Measurements from ENCODE around the gene ANKRD13A. TPM values are rescaled to one million over a fixed set of nuclear protein-coding genes. Genes with fewer than 3 reads are reported as not detected.

ANKRD13A gene
- total and polyA plus RNA-seq, 2 experiments from 2014 or later: 5.7 to 25.6 TPM

GRCh38 chr12:110068654-110069053 is 69.4 kb downstream of the ANKRD13A start (continued):
- TF ChIP-seq EZH2phosphoT487 (IDR thresholded peaks at IDR 0.05; ENCODE audit: unreplicated experiment) (no peak), STAT1 (IDR thresholded peaks at IDR 0.05; ENCODE audit: unreplicated experiment) (no peak), JUNB (IDR thresholded peaks at IDR 0.05; ENCODE audit: unreplicated experiment) (no peak)

GRCh38 chr12:110071504-110071903 is 72.3 kb downstream of the ANKRD13A start:
- 0 out of 2 replicates have a peak, but pooled peaks cover 7% of the 10 kb centered on the region for H3K9me2 ChIP-seq (ENCODE audit: insufficient read depth)
- H3K4me3 ChIP-seq: no peak overlapping the region
- no peaks in the 10 kb centered on the region for H4K20me1 ChIP-seq (replicated peaks; ENCODE audit: insufficient read depth)
- ATAC-seq: no peak
- H3K27ac Mint-ChIP-seq: no peak overlapping the region
- H2AFZ ChIP-seq: no peak overlapping the region
- H3K36me3 Mint-ChIP-seq (ENCODE audit: low read depth): no peaks in the 10 kb centered on the region
- H3K27ac ChIP-seq (ENCODE audit: low read depth): no peak overlapping the region
- DNase-seq (ENCODE audit: low spot score): no peak
- no peaks in the 10 kb centered on the region for H3K36me3 ChIP-seq (ENCODE audit: insufficient read depth)
- no peak for TF ChIP-seq ETS1 (IDR thresholded peaks at IDR 0.05)
- no peak for TF ChIP-seq ZNF331 (CRISPR knock-in tag; IDR thresholded peaks at IDR 0.05; ENCODE audit: low read depth)
- TF ChIP-seq EZH2 (IDR thresholded peaks at IDR 0.05; ENCODE audit: low read depth, unreplicated experiment): no peak
- no peak for TF ChIP-seq NANOG (IDR thresholded peaks at IDR 0.05; ENCODE audit: borderline replicate concordance)
- TF ChIP-seq POLR2AphosphoS5 (IDR thresholded peaks at IDR 0.05; ENCODE audit: low read depth): no peak
- no peak for TF ChIP-seq ZNF462 (CRISPR knock-in tag; IDR thresholded peaks at IDR 0.05)
- TF ChIP-seq CTCF (conservative IDR thresholded peaks at IDR 0.05; ENCODE audit: low read depth in 2 of 2): no peak
- no peak for TF ChIP-seq CREB1 (CRISPR knock-in tag; IDR thresholded peaks at IDR 0.05; ENCODE audit: low read depth)
- no peak for TF ChIP-seq JUNB (IDR thresholded peaks at IDR 0.05; ENCODE audit: unreplicated experiment)
- TF ChIP-seq EZH2phosphoT487 (IDR thresholded peaks at IDR 0.05; ENCODE audit: unreplicated experiment): no peak
- TF ChIP-seq ZNF114 (CRISPR knock-in tag; IDR thresholded peaks at IDR 0.05): no peak
- TF ChIP-seq STAT1 (IDR thresholded peaks at IDR 0.05; ENCODE audit: unreplicated experiment): no peak
- no peak for TF ChIP-seq REST (IDR thresholded peaks at IDR 0.05; ENCODE audit: unreplicated experiment)
- no peaks in the 10 kb centered on the region for H3K27me3 ChIP-seq (ENCODE audit: insufficient read depth)
- H3K79me2 ChIP-seq (replicated peaks; ENCODE audit: insufficient read depth): no peaks in the 10 kb centered on the region
- no peaks in the 10 kb centered on the region for H3F3A ChIP-seq (replicated peaks; ENCODE audit: low read depth)
- no peak overlapping the region for H3K4me3 Mint-ChIP-seq
- H3K27me3 Mint-ChIP-seq (ENCODE audit: insufficient read depth, low read depth, poor library complexity): peaks cover 8% of the 10 kb centered on the region
- peaks cover 7% of the 10 kb centered on the region; the same call in 2 of the 3 replicates for H3K9me3 Mint-ChIP-seq
- no peaks in the 10 kb centered on the region; the same call in 1 of the 2 replicates for H3K4me1 ChIP-seq (ENCODE audit: insufficient read depth)
- peaks cover 3% of the 10 kb centered on the region; the same call in 1 of the 3 replicates for H3K4me1 Mint-ChIP-seq
- H3K4me2 ChIP-seq: no peak overlapping the region

Measured in GM23338 (cell line).